Astrocyte (in vitro differentiated cells and primary cell): ENCODE measurements around the gene NSFL1C.

ENCODE experiments used
- EZH2 ChIP-seq: IDR thresholded peaks from 2 replicates; pipeline ENCODE4 v1.6.1; 2012; ENCODE audit warnings: mild to moderate bottlenecking, low read length, inconsistent platforms; ENCODE audit not compliant: insufficient read depth
- TF ChIP-seq, protein P1 (sequence below): IDR thresholded peaks from 2 replicates; pipeline ENCODE4 v1.5.1; 2011; ENCODE audit warnings: low read depth, mild to moderate bottlenecking, inconsistent platforms, low read length, moderate library complexity; ENCODE audit not compliant: insufficient read depth

DNA sequence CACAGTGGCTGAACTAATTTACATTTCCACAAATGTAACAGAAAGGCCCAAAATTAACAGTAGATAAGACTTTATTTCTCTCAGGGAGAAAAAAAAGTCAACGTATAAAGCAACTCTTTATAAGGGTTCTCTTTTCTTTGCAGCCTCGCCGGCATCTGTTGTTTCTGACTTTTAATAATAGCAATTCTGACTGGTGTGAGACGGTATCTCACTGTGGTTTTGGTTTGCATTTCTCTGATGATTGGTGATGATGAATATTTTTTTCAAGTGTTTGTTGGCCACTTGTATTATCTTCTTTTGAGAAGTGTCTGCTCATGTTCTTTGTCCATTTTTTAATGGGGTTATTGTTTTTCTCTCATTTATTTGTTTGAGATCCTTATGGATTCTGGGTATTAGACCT is 46.6 kb downstream of the NSFL1C start:
- TF ChIP-seq, protein P1, sequence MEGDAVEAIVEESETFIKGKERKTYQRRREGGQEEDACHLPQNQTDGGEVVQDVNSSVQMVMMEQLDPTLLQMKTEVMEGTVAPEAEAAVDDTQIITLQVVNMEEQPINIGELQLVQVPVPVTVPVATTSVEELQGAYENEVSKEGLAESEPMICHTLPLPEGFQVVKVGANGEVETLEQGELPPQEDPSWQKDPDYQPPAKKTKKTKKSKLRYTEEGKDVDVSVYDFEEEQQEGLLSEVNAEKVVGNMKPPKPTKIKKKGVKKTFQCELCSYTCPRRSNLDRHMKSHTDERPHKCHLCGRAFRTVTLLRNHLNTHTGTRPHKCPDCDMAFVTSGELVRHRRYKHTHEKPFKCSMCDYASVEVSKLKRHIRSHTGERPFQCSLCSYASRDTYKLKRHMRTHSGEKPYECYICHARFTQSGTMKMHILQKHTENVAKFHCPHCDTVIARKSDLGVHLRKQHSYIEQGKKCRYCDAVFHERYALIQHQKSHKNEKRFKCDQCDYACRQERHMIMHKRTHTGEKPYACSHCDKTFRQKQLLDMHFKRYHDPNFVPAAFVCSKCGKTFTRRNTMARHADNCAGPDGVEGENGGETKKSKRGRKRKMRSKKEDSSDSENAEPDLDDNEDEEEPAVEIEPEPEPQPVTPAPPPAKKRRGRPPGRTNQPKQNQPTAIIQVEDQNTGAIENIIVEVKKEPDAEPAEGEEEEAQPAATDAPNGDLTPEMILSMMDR, result no peak
- no peak for TF ChIP-seq EZH2
